ENCODE results near the gene CRADD.

Gene CRADD

GRCh38 chr12:93767524-93767863 is 90.3 kb downstream of the CRADD start:
- no peak for TF ChIP-seq CTCF (IDR thresholded peaks at IDR 0.05; ENCODE audit: low read depth, low read length, missing control alignments)
- in situ Hi-C loops (cut with HindIII; ENCODE audit: low sequenced_read_pairs), result no loop called here
- H3K4me3 ChIP-seq (ENCODE audit: low read depth, low read length), result no peak overlapping the region
- DNase-seq (ENCODE audit: low read depth), result no peak

- in situ Hi-C loops (cut with HindIII; ENCODE audit: low sequenced_read_pairs), result no loop called here
- no peak for TF ChIP-seq CTCF (IDR thresholded peaks at IDR 0.05; ENCODE audit: low read depth, low read length, missing control alignments)
- DNase-seq (ENCODE audit: low read depth), result no peak
- H3K4me3 ChIP-seq (ENCODE audit: low read depth, low read length), result no peak overlapping the region
These were observed 95.0 kb downstream of the CRADD start for GRCh38 chr12:93772003-93772700.

- H3K4me3 ChIP-seq (ENCODE audit: low read depth, low read length), result no peak overlapping the region
- no peak for TF ChIP-seq CTCF (IDR thresholded peaks at IDR 0.05; ENCODE audit: low read depth, low read length, missing control alignments)
- in situ Hi-C loops (cut with HindIII; ENCODE audit: low sequenced_read_pairs), result no loop called here
- no peak for DNase-seq (ENCODE audit: low read depth)
These were observed 96.1 kb downstream of the CRADD start for GRCh38 chr12:93773122-93773871.

- no peak for DNase-seq (ENCODE audit: low read depth)
- in situ Hi-C loops (cut with HindIII; ENCODE audit: low sequenced_read_pairs), result no loop called here
- TF ChIP-seq CTCF (IDR thresholded peaks at IDR 0.05; ENCODE audit: low read depth, low read length, missing control alignments), result no peak
- H3K4me3 ChIP-seq (ENCODE audit: low read depth, low read length), result no peak overlapping the region
These were observed 99.4 kb downstream of the CRADD start for GRCh38 chr12:93776581-93777018.

GRCh38 chr12:93777254-93777653 is 100.1 kb downstream of the CRADD start:
- in situ Hi-C loops (cut with HindIII; ENCODE audit: low sequenced_read_pairs), result no loop called here
- H3K4me3 ChIP-seq (ENCODE audit: low read depth, low read length), result no peak overlapping the region
- no peak for TF ChIP-seq CTCF (IDR thresholded peaks at IDR 0.05; ENCODE audit: low read depth, low read length, missing control alignments)
- no peak for DNase-seq (ENCODE audit: low read depth)

GRCh38 chr12:93778306-93778705 is 101.1 kb downstream of the CRADD start:
- TF ChIP-seq CTCF (IDR thresholded peaks at IDR 0.05; ENCODE audit: low read depth, low read length, missing control alignments), result no peak
- in situ Hi-C loops (cut with HindIII; ENCODE audit: low sequenced_read_pairs), result no loop called here
- no peak for DNase-seq (ENCODE audit: low read depth)
- H3K4me3 ChIP-seq (ENCODE audit: low read depth, low read length), result no peak overlapping the region

All from astrocyte of the cerebellum (primary cell).